Activated CD4-positive, alpha-beta T cell treated with anti-CD3 and anti-CD28 coated beads, Interleukin-2, amount 50 U/mL, for 4 hours (primary cell): ENCODE results near the gene KHK.
"Not testable (repeated sequence)": the region's sequence is repeated elsewhere in the genome, so short reads cannot be mapped to it uniquely, and the experiment has no call there.

ENCODE experiments used
- DNase-seq, 2 experiments: peaks; one replicate each; pipeline ENCODE4 v3.0.0-alpha.2; 2020

The KHK gene

GRCh38 chr2:27060323-27060722 lies 26.2 kb upstream of the KHK start:
- DNase-seq: no peak

- no peak for DNase-seq
Observed at GRCh38 chr2:27065128-27065527, 21.4 kb upstream of the KHK start.

GRCh38 chr2:27067385-27067784 lies 19.2 kb upstream of the KHK start:
- DNase-seq: no peak

DNA sequence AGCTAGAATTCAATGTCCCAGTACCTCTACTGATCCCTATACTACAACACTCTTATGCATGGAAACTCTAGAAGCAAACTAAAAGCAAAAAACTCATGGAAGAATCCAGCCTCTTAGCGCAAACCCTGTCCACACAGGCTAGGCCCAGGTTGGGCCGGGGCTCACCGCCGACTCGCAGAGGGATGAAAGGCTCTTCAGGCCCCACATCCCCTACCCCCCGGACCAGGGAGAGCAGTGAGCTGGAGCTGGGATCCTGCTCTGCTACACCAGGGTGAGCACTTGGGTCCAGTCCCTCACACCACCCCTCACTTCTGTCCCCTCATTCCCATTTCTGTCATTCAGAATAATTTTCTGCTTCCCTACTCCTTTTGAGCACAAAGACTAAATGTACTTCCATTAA lies 17.1 kb upstream of the KHK start:
- DNase-seq: no peak

GRCh38 chr2:27069961-27070618 lies 16.5 kb upstream of the KHK start:
- no peak for DNase-seq

GRCh38 chr2:27070653-27071276 lies 15.8 kb upstream of the KHK start:
- no peak for DNase-seq

- DNase-seq: peak; percentile 78 to 82
Observed at GRCh38 chr2:27071277-27071989, 15.1 kb upstream of the KHK start, which contains the start of gene OST4. Gene OST4 (minus strand): TSS chr2:27071654.

DNA sequence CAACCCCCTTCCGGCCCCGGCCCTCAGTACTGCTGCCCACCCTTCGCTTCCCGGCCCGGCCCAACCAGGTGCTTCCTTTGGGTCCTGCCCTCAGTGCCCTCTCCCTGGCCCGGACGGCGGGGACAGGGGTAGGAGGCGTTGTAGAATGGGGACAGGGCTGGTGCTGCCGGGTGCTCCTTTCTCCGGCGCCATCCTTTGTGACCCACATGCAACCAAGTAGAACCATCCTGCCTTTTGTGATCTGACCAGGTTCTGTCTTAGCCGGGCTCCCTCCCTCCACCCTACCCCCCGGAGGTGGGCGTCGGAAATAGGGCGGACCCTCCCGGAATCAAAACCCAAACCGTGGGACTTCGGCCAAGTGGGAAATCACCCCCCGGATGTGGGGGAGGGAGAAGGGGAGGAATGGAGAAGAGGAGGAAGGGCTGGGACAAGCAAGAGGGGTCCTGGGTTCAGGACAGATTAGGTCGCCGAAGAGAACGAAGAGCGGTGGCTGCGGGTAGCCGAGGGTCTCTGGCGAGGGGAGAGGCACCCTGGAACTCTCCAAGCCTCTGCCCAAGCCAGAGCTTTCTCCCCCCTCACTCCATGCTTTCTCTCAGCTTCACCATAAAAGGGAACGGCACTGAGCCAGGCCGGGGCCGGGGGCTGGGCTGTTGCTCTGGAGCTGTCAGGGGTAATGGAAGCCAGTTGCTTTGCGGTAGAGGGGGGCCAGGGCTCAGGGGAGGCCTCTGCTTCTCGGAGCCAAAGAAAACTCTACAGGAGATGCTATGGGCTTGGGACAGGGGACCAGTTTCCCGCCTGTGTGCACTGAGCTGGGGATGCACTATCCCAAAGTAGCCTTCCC lies 14.4 kb upstream of the KHK start:
- no peak for DNase-seq

- no peak for DNase-seq
Observed at GRCh38 chr2:27072920-27073319, 13.7 kb upstream of the KHK start.

DNA sequence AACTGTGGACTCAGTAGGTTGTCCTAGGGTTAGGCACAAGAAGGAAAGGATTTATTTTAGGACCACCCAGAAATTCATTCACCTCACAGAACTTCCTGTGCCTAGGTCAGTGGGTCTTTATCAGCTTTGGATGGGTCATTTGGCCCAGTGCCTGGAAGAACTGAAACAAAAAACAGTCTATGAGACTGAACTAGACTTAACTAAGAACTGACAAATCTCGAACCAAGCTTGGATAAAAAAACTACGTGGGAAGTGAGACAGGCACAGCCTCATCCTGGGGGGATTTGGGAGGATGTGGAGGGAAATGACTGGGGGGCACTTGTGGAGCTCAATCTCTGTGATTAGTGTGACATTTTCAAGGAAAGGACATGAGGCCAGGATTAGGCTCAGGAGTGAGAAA lies 12.8 kb upstream of the KHK start:
- no peak for DNase-seq

DNA sequence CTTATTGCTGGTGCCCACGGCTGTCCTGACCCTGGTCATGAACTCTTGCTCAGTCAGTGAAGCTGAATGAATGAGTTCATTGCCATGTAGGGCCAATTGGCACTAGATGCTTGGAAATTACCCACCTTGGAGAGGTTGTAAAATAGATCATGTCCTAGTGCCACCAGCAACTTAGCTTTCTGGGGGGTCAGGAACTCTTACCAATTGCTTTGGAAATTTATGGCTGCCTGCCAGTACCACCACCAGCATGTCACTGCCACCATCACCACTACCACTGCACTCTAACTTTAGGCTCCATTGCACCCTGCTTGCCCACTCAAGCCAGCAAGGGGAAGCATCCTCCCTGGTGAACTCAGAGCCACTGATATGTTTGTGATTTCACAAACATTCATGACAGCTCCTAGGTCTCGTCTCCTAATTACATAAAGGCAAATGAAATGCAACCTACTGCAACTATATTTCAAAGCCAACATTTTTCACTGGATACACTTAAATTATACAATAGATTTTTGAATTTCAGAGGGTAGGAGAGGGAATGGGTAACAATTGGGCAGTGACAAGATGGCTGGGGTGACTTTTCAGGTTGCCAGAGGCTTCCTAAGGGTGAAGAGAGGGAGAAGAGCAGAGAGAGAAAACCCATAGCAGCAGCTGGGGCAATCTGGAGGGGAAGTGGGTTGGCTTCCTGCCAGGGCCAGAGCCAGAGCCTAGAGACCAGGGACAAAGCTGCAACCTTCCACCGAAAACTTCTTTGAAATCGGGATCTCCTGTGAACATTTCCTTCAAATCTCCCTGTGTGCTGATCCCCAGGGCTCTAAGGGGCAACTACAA lies 11.6 kb upstream of the KHK start:
- DNase-seq: peak in 1 of 2 experiments; percentile 31

GRCh38 chr2:27075566-27075871 lies 11.1 kb upstream of the KHK start:
- DNase-seq: not testable (repeated sequence)

- no peak for DNase-seq
Observed at GRCh38 chr2:27076323-27076722, 10.2 kb upstream of the KHK start.

GRCh38 chr2:27077231-27077630 lies 9.3 kb upstream of the KHK start:
- no peak for DNase-seq

DNA sequence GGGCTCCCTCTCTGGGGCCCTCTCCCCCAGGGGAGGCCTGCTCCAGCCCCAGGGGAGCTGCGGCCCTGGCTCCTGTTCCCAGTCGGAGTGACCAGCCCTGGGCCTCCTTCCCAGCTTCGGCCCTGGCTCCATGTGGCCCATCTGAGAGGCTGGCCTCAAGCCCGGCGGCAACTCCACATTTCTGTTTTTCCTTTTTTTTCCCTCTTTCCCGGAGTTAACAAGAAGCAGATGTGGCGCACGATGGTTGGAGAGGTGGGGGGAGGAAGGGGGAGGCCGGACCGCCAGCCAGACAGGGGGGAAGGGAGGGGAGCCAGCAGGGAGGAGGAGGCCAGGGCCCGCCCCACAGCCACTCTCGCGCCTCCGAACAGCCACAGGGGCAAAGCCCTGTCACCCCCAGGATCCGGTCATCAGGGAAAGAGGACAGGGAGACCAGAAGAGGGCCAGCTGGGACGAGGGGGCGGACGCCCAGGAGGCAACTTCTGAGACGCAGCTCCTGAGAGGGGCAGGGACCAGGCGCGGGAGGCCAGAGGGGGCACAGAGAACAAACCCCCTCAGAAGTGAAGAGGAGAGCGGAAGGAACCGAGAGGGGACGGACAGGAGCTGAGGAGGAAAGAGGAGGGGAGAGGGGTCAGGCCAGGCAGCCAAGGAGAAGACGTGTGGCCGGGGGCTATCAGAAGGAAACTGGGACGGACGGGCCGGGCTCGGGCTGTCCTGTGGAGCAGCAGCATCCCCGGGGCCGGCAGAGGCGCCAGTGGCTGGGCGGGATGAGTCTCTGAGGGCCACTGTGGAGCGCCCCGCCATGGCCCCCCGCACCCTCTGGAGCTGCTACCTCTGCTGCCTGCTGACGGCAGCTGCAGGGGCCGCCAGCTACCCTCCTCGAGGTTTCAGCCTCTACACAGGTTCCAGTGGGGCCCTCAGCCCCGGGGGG lies 8.0 kb upstream of the KHK start, which contains the start of gene EMILIN1:
Gene EMILIN1 (plus strand): TSS at position 349 of the 928 bp plus-strand sequence. CDS start 451 bp downstream, at position 800.
- no peak for DNase-seq

- no peak for DNase-seq
Observed at GRCh38 chr2:27079233-27080139, 7.1 kb upstream of the KHK start.

DNA sequence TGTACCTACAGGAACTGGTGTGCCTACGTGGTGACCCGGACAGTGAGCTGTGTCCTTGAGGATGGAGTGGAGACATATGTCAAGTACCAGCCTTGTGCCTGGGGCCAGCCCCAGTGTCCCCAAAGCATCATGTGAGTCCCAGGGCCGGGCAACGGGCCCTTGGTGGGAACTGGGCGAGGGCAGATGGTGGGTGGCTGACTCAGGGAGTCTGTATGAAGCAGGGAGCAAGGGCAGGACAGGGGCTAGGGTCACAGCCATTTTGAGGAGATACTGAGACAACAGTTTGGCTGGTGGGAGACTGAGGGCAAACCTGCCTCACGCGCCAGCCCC lies 6.5 kb upstream of the KHK start:
- no peak for DNase-seq

DNA sequence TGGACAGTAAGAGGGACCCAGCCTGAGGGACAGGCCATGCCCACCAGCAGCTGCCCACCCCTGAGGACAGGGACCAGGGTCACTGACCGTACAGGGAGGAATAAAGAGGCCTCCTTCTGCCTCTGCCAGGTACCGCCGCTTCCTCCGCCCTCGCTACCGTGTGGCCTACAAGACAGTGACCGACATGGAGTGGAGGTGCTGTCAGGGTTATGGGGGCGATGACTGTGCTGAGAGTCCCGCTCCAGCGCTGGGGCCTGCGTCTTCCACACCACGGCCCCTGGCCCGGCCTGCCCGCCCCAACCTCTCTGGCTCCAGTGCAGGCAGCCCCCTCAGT lies 6.0 kb upstream of the KHK start:
- DNase-seq: no peak

DNA sequence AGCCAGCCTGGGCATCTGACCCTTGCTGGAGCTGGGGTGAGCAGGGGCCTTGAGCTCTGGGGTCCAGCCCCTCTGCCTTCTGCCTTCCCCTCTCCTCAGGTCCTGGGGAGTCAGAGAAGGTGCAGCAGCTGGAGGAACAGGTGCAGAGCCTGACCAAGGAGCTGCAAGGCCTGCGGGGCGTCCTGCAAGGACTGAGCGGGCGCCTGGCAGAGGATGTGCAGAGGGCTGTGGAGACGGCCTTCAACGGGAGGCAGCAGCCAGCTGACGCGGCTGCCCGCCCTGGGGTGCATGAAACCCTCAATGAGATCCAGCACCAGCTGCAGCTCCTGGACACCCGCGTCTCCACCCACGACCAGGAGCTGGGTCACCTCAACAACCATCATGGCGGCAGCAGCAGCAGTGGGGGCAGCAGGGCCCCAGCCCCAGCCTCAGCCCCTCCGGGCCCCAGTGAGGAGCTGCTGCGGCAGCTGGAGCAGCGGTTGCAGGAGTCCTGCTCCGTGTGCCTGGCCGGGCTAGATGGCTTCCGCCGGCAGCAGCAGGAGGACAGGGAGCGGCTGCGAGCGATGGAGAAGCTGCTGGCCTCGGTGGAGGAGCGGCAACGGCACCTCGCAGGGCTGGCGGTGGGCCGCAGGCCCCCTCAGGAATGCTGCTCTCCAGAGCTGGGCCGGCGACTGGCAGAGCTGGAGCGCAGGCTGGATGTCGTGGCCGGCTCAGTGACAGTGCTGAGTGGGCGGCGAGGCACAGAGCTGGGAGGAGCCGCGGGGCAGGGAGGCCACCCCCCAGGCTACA lies 4.4 kb upstream of the KHK start:
- DNase-seq: no peak
